CD4-positive, alpha-beta T cell treated with Interleukin-2 at 100 ng/mL for 4 hours (primary cell): ENCODE results near the gene OS9.

Source experiments
- DNase-seq: peaks from one replicate; pipeline ENCODE4 v3.0.0-alpha.2; 2020; ENCODE audit warnings: low spot score

Gene OS9

GRCh38 chr12:57737467-57738460 is 43.8 kb downstream of the OS9 start:
- no peak for DNase-seq

GRCh38 chr12:57738661-57739237 is 44.8 kb downstream of the OS9 start, which contains the start of gene AGAP2:
TSS of gene AGAP2 (minus strand) at chr12:57738742. CDS start at chr12:57738246, 496 bp downstream.
- no peak for DNase-seq

- DNase-seq = no peak
These were observed 45.5 kb downstream of the OS9 start for GRCh38 chr12:57739387-57739786.

- DNase-seq = no peak
These were observed 46.1 kb downstream of the OS9 start for GRCh38 chr12:57739914-57740538.

- DNase-seq = peak; percentile 85
These were observed 46.9 kb downstream of the OS9 start for GRCh38 chr12:57740656-57741412.

- no peak for DNase-seq
These were observed 47.5 kb downstream of the OS9 start for GRCh38 chr12:57741413-57741789.

GRCh38 chr12:57741844-57742738 is 48.2 kb downstream of the OS9 start:
- DNase-seq = peak; percentile 86

- DNase-seq = no peak
These were observed 49.8 kb downstream of the OS9 start for GRCh38 chr12:57743769-57744168.

GRCh38 chr12:57744194-57744776 is 50.4 kb downstream of the OS9 start:
- DNase-seq = peak; percentile 70

GRCh38 chr12:57744777-57745484 is 51.0 kb downstream of the OS9 start, which contains the start of gene TSPAN31:
TSS of gene TSPAN31 (plus strand) at chr12:57745039. CDS start at chr12:57745155, 116 bp downstream.
- DNase-seq = peak; percentile 96

GRCh38 chr12:57745485-57745881 is 51.6 kb downstream of the OS9 start:
- no peak for DNase-seq

- DNase-seq = no peak
These were observed 52.1 kb downstream of the OS9 start for GRCh38 chr12:57746025-57746424.

- DNase-seq = no peak
These were observed 55.1 kb downstream of the OS9 start for GRCh38 chr12:57749061-57749460.

GRCh38 chr12:57750561-57751431 is 56.9 kb downstream of the OS9 start:
- no peak for DNase-seq

- no peak for DNase-seq
These were observed 57.5 kb downstream of the OS9 start for GRCh38 chr12:57751432-57751787.

- DNase-seq = peak; percentile 99
These were observed 58.1 kb downstream of the OS9 start, which contains the start of gene CDK4 for GRCh38 chr12:57751788-57752667. TSS of gene CDK4 (minus strand) at chr12:57752310. CDS start at chr12:57751717, 593 bp downstream.

- DNase-seq = no peak
These were observed 58.7 kb downstream of the OS9 start for GRCh38 chr12:57752668-57753000.
